DMS 273 treated with DMSO at 0.1 percent for 48 hours (cell line): ENCODE results near the gene CTNNBL1.

Experiments used
- DNase-seq: peaks from one replicate; lab custom pipeline; 2025; lab: John Stamatoyannopoulos, UW

CTNNBL1 gene

DNA sequence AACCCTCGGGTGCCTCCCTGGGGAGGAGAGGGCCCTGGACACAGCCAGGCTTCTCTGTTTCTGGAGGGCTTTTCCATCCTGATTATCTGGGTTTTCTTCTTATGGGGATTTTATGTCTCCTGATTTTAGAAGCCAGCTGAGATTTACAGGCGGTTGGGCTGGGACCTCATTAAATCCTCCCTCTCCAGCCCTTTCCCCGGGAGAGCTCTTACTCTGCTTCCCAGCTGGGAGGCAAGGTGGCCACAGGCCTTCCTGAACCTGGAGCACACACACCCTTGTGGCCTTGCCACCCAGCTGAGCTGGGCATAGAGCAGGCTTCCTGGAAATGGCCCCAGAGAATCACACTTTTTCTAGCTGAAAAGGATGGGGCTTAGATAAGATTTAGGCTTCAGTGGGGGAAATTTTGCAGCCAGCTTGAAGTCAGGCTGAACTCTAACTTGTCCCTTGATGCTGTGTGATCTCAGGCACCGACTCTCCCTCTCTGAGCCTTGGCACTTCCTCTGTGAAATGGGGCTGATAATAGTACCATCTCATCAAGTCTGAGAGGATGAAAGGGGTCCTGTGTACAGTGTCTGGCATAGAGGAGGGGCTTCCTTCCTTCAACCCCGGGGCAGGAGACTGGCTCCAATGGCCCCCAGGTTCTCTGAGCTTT lies 225.7 kb downstream of the CTNNBL1 start:
- DNase-seq = no peak

DNA sequence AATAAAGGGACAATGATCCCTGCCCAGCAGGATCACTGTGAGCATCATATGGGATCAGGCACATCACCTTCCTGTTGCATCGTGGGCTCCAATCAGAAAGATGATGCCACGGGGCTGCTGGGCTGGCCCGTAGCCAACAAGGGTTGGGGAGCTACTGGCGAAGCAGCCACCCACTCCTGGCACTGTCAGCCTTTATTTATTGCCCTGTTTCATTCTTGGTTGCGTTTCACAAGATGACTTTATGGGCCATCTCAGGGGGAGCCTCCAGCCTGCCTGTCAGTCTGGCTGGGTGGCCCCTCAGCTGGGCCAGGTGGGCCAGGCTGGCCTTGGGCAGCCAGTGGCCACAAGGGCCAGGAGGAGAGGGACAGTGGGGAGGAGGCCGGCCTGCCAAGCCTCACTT lies 226.4 kb downstream of the CTNNBL1 start:
- peak; percentile 19 for DNase-seq

DNA sequence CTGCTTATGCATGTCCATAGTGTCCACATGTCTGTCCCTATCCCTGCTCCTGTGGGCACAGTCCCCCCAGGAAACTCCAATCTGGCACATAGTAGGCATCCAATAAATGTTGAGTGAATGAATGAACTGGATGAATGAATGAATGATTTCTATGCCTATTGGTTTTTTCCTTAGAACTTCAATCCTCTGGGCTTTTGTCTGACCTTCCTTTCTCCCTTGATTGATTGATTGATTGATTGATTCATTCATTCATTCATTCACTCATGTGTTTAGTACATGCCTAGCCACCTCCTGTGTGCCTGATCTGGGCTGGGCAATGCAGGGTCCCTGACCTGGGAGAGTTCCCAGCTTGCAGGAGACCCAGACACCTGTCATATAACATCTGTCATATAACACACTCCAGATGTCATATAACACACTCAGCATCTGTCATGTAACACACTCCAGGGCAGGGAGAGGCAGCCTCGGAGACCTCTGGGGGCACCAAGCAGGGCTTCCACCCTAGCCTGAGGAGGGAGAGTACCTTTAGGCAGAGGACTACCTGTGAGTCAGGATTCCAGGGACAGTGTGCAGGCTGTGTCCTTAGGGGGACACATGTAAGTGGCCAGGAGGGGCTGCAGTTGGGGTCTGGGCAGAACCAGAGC lies 227.0 kb downstream of the CTNNBL1 start:
- no peak for DNase-seq

DNA sequence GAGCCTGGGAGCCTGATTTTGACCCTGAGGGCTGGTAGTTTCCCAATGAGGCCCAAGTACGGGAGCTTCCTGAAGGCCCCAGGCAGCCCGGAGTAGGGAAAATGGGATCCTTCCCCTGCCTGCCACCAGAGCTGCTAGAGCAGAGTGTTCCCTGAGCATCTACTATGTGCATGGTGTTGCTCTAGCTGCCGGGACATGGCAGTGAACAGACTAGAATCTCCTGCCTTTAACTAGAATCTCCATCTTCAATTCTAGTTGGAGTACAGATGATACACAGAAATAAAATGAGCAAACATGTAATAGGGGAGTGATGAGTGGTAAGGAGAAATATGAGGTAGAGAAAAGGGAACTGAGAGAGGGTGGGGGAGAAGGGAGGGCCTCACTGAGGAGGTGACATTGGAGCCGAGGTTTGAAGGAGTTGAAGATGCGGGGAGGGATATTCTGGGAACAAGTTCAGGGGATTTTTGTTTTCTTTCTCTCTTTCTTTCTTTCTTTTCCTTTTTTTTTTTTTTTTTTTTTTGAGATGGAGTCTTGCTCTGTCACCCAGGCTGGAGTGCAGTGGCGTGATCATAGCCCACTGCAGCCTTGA lies 227.6 kb downstream of the CTNNBL1 start:
- no peak for DNase-seq
